GM18505 (cell line): ENCODE results near the gene TRPM5.

Experiments used
- ATAC-seq: cut with Tn5 transposase; IDR thresholded peaks from one replicate; pipeline ENCODE4 v1.9.1; 2021; ENCODE audit not compliant: unreplicated experiment
- POLR2A ChIP-seq: IDR thresholded peaks from 4 replicates; pipeline ENCODE4 v1.6.1; 2011; ENCODE audit warnings: borderline replicate concordance; ENCODE audit not compliant: insufficient read depth, insufficient read length; ENCODE audit errors: extremely low read depth

The TRPM5 gene

DNA sequence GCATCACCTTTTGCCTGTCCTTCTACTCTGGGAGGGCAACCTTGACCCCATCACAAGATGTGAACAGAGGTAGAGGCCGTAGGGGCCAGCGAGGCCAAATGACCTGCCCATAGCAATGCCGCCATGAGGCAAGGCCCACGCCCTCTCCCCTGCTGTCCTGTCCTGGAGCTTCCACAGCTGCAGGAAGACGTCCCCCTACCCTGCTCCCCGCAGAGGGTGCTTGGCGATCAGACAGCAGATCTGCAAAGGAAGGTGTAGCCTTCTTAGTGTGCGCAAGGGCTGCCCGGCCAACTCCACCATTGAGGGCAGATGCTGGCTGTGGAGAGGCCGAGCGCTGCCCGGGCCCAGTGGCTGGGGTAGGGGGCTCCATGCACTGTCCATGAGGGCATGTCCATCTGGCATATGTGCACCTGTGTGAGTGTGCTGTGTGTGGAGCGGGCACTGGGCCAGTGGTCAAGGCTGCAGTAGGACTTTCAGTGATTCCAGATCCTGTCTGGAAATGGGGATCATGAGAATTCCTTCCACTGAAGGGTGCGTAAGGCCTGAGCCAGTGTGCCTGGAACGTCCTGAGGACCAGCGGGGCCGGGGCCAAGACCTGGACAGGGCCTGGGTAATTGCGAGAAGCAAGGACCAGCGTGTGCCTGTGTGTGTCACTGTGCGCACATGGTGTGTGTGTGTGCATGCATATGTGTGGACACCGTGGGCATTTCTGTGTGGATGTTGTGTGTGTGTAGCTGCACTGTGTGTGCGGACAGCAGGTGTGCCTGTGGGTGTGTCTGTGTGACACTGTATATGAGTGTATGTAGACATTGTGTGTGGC lies 11.0 kb downstream of the TRPM5 start:
- no peak for TF ChIP-seq POLR2A
- ATAC-seq, result no peak

DNA sequence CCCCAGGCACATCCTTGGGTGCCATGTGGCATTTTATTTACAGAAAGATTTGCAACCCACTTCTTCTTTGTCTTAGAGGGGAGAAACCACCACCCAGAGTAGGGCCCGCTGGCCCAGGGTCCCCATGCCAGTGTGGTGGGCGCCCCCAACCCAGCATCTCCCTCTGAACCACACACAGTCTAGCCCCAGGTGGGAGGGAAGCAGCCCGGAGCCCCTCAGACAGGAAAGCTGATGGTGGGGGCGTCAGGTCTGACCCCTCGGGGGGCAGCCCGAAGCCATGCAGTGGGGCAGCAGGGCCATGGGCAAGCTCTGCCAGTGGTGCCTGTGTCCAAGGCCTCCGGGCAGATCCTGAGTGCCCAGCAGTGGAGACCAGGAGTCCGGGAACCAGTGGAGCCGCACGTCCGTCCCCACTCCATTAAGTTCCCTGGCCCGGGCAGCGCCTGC lies 11.7 kb downstream of the TRPM5 start:
- no peak for ATAC-seq

DNA sequence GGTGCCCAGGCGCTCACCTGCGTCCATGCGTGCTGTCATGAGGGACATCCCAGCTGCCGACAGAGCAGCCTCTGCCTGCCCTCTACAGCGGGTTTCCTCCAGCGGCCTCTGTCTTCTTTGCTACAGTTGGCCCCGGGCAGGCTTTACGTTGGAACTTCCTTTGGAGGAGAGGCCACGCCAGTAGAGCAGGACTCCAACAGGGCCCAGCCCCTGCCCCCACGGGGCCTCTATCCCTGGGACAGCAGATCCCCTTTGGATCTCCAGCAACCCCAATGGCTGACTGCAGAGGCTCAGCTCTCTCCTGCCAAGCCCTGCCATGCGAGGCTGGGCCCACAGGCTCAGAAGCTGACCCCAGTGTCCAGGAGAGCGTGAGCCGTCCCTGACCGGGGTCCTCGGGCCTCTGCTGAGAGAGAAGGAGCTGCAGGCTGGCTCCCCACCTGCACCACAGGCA lies 12.1 kb downstream of the TRPM5 start:
- ATAC-seq, result no peak
- no peak for TF ChIP-seq POLR2A

More for the DNA sequence above, 11.7 kb downstream of the TRPM5 start:
- TF ChIP-seq POLR2A, result no peak

DNA sequence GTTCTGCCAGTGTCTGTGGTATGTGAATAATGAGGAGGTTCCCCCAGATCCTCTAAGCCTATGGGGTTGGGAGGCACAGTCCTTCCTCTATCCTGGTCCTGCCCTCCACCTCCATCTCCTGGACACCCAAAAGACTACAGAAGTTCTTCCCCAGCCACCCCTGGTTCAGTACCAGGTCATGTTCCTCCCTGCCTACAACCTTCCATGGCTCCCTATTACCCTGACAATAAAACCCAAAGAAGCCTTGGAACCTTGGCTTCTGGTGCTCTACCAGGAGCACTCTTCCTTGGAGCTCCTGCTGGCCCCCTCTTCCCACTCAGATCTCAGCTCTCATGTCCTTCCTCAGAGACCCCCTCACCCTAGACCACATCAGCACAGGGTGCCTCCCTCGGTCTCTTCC lies 12.9 kb downstream of the TRPM5 start:
- no peak for TF ChIP-seq POLR2A
- no peak for ATAC-seq

DNA sequence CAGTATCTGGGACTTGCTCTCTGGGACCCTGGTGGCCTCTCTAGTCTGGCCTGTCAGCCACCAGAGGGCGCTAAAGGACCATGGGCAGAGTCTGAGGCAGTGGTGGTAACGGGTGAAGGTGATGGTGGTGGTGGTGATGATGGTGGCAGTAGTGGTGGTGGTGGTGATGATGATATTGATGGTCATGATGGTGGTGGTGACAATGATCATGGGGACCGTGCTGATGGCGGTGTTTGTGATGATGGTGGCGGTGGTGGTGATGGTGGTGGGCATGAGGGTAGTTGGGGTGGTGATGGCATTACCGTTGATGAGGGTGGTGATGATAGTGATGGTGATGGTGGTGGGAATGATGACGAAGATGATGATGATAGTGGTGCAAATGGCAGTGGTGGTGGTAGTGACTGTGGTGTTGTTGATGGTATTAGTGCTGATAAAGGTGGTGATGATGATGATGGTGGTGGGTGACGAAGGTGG lies 16.0 kb downstream of the TRPM5 start:
- TF ChIP-seq POLR2A, result no peak
- ATAC-seq, result no peak

DNA sequence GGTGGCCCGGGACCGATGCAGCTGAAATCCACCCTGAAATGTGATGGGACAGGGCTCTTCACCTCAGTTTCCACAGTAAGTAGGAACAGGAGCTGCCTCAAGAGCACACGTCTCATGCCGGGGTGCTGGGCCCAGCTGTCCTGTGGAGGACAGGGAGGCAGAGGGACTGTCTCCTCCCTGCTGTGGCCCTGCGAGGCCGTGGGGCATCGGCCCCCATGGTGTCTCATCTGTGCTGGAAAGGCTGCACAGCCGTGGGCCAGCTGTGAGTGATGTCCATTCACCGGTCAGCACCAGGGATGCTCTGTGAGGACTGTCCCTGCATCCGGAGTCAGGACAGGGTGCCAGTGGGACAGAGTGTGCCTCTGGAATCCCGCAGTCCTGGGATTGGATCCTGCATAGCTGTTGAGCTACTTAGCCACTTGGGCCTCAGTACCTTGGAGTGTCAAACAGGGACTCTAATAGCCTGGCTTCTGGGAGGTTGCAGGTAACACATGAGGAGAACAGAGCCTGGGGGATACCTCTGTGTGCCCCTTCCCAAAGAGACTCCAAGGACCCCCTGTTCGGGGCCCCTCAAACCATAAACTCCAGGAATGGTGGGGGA lies 16.5 kb downstream of the TRPM5 start:
- TF ChIP-seq POLR2A, result no peak
- no peak for ATAC-seq

DNA sequence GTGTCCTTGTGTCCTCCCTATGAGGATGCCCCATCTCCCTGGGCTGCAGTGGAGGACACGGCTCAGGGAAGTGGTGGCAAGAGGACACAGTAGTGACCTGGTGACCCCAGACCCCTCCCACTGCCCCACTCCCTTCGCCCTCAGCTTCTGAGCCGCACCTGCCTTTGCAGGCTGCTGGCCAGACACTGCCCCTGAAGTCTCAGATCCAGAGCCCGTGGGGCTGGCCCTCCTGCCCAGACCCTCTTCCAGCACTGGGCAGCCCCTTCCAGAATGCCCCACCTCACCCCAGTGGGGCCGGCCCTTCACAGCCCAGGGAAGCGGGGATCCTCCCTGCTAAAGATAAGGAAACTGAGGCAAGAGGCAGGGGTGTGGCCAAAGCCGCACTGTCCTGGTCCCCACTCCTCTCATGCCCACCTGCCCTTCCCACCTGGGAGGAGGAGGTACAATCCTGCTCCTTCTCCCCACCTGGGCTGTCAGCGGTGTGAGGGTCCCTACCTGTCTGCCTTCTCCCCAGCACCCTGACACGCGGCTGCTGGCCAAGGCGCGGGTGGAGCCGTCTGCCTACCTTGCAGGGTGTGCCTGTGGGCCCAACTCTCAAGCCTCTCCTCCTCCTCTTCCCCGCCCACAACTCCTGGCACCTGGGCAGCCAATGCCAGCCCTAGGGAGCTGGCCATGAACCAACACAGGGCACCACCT lies 17.3 kb downstream of the TRPM5 start:
- no peak for TF ChIP-seq POLR2A
- ATAC-seq, result no peak

DNA sequence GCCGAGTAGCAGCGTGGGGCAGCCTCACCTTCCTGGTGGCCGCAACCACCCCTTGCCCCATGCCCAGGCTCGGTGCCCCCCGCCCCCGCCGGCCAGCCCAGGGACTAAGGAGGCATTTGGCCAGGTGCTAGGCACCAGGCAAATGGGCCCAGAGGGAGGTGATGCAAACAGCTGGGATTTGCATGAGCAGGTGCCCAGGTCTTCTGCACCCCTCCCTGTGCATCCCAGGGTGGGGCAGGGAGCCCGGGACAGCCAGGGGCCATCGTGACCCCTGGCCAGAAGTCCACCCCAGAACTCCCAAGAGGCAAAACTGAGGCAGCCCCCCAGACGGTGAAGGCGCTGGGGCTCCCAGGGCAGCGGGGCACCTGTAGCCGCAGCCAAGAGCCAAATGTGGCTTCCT lies 18.1 kb downstream of the TRPM5 start:
- no peak for TF ChIP-seq POLR2A
- ATAC-seq, result no peak

DNA sequence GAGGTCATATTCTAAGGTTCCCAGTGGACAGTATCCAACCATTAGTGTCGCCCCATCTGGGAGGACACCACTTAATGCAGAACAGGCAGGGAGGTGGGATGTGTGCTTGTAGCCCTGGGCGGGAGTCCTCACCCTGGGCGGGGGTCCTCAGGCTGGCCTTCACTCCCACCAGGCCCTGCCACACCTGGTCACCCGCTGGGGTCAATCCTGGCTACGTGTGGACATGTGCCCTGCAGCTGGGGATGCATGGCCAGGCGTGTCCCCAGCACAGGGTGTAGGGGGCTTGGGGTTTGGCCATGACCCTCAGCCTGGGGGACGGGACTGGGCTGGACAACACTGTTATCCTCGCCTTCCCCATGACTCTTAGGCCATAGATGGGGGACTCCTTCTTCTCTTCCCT lies 18.8 kb downstream of the TRPM5 start:
- no peak for ATAC-seq

DNA sequence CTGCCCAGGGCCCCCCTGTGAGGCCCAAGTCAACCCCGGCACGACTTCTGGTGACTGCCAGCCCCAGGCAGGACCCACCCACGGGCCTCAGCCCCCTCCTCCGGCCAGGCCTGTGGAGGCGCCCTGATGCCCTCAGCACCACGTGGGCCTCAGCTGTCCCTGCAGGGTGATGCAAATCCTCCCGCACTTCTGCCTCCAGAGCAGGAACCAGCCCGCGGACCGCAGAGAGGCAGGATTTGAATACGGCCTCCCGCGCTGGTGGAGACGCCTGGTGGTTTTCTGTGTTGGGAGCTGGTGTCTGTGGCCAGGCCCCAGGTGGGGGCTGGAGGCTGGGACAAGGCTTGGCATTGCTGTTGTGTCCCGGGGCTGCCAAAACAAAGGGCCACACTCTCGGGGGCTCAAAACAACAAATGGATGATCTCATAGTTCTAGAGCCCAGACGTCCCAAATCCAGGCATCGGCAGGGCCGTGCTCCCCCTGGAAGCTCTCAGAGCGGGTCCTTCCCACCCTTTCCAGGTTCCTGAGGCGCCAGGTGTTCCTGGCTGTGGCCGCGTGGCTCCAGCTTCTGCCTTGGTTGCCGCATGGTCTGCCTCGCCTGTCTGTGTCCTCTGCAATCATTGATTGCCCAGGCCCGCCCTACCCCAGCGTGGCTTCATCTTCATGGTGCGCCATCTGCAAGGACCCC lies 19.4 kb downstream of the TRPM5 start:
- no peak for ATAC-seq
- TF ChIP-seq POLR2A, result no peak

More for the DNA sequence above, 18.8 kb downstream of the TRPM5 start:
- TF ChIP-seq POLR2A, result no peak

DNA sequence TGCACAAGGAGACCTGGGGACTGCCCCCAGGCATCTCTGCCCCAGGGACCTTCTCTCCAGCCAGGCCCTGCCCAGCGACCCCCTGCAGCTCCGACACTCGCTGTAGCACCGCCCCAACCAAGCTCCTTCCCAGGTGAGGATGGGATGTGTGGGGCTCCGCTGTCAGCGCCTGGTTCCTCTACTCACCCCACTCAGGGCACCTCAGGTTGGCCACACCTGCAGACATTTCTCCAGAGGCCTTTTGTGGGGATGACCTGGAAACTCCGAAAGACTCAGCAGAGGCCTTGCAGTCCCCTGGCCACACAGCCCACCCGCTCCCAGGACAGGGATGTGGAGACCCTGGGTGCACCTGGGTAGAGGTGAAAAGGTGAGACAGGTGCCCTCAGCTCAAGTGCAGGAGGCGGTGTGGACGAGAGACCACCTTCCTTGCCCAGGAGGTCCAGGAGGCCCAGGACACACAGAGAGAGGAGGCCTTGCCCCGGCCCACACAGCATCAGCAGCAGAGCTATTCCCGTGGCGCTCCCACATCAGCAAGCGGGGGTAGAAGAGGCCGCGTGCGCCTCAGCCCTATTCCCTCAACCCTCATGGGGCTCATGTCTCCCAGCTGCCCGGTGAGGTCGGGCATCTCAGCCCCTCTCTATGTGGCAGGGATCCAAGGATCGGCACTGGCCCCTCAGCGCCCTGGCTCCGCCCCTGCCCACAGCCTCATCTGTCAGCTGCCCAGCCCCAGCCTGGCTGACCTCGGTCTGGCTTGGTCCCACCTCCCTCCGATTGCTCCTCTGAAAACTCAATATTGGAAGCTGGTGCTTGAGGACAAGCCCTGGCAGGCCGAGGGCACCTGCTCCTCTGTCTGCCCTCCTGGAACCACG lies 20.9 kb downstream of the TRPM5 start:
- ATAC-seq, result no peak
- TF ChIP-seq POLR2A, result no peak

DNA sequence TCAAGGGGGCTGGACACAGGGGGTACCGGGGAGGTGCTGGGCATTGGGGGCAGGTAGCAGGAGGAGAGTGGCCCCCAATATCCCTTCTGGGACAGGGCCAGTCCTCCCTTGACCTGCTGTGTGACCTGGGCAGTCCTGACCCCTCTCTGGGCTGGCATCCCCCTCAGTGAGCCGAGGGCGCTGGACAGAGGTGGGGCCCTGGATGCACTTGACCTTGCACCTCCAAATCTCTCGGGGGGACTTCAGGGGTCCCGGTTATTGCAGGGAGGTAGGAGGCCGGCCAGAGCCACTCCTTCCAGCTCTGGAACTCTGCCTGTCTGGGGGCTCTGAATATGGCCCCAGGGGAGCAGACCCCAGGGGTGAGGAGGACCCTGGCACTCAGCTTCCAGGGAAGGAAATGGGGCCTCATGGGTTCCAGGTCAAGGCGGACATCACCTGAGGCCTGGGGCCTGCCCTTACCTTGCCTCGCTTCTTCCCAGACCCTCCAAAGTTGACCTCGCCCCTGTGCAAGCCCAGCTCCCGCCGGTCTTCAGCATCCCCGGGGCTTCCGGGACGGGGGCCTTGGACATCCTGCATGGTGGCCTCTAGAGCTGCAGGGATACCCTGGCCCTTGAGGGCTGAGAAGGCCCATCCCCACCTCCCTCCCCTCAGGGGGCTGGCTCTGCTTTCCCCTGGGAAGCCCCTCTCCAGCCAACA lies 21.7 kb downstream of the TRPM5 start:
- TF ChIP-seq POLR2A, result no peak
- ATAC-seq, result no peak
